AG20443 (cell line): ENCODE data around the gene IGSF21.
"Not testable (repeated sequence)": the region's sequence is repeated elsewhere in the genome, so short reads cannot be mapped to it uniquely, and the experiment has no call there.

Experiments used
- DNase-seq: peaks from one replicate; pipeline ENCODE4 v3.0.0; 2012; ENCODE audit warnings: low spot score, mixed read lengths

Gene IGSF21

GRCh38 chr1:18400347-18401102, 292.9 kb downstream of the IGSF21 start:
- no peak for DNase-seq

- no peak for DNase-seq
Measured at GRCh38 chr1:18401921-18402320, 294.3 kb downstream of the IGSF21 start.

GRCh38 chr1:18404460-18404859, 296.9 kb downstream of the IGSF21 start:
- no peak for DNase-seq

GRCh38 chr1:18407166-18408045, 299.8 kb downstream of the IGSF21 start:
- no peak for DNase-seq

- DNase-seq = no peak
Measured at GRCh38 chr1:18408656-18409370, 301.2 kb downstream of the IGSF21 start.

GRCh38 chr1:18409609-18410237, 302.1 kb downstream of the IGSF21 start:
- no peak for DNase-seq

- no peak for DNase-seq
Measured at GRCh38 chr1:18410407-18410806, 302.8 kb downstream of the IGSF21 start.

- no peak for DNase-seq
Measured at GRCh38 chr1:18411321-18411720, 303.7 kb downstream of the IGSF21 start.

GRCh38 chr1:18411820-18412641, 304.4 kb downstream of the IGSF21 start:
- DNase-seq = no peak

GRCh38 chr1:18412882-18413353, 305.3 kb downstream of the IGSF21 start:
- DNase-seq = no peak

GRCh38 chr1:18413541-18414305, 306.1 kb downstream of the IGSF21 start:
- no peak for DNase-seq

- no peak for DNase-seq
Measured at GRCh38 chr1:18414321-18414720, 306.7 kb downstream of the IGSF21 start.

- no peak for DNase-seq
Measured at GRCh38 chr1:18414872-18415447, 307.4 kb downstream of the IGSF21 start.

GRCh38 chr1:18415448-18416027, 307.9 kb downstream of the IGSF21 start:
- no peak for DNase-seq

GRCh38 chr1:18416126-18416525, 308.5 kb downstream of the IGSF21 start:
- not testable (repeated sequence) for DNase-seq

GRCh38 chr1:18417316-18418269, 310.0 kb downstream of the IGSF21 start:
- no peak for DNase-seq

- no peak for DNase-seq
Measured at GRCh38 chr1:18419113-18419844, 311.7 kb downstream of the IGSF21 start.

- no peak for DNase-seq
Measured at GRCh38 chr1:18419845-18420184, 312.2 kb downstream of the IGSF21 start.
